Prostate gland (tissue), 2 donors: Measurements from ENCODE around the gene ZNF212.

Experiments
- CTCF ChIP-seq, 4 experiments: fragments of 200-600 bp in 2 of 4; fragments of 450-650 bp in 2 of 4; sonication (generic) in 2 of 4; IDR thresholded peaks; 1 replicate in 3 of 4; 2 replicates in 1 of 4; pipeline ENCODE4 v1.5.1; 2016 to 2019; ENCODE audit warnings: antibody characterized with exemption in 4 of 4, mild to moderate bottlenecking in 2 of 4, moderate library complexity in 2 of 4
- POLR2A ChIP-seq: fragments of 450-650 bp; IDR thresholded peaks from one replicate; pipeline ENCODE4 v1.6.1; 2016; ENCODE audit warnings: antibody characterized with exemption, mild to moderate bottlenecking
- POLR2AphosphoS5 ChIP-seq: sonication (generic); formaldehyde crosslinking; IDR thresholded peaks from one replicate; pipeline ENCODE4 v1.6.1; 2017; ENCODE audit warnings: antibody characterized with exemption

- TF ChIP-seq CTCF (IDR thresholded peaks at IDR 0.05) (no peak), POLR2AphosphoS5 (no peak), POLR2A (no peak)
These were observed 56.0 kb downstream of the ZNF212 start for GRCh38 chr7:149295481-149295850.
